Nephron progenitor cell (in vitro differentiated cells): ENCODE measurements around the gene RAX2.
A peak's percentile ranks its signal among the peaks of the same experiment; 100 is the strongest.

Source experiments
- DNase-seq: peaks from one replicate; pipeline ENCODE4 v3.0.0; 2021
- H3K27ac Mint-ChIP-seq: 2 replicates; pipeline ENCODE4 v1.8.0; 2021; ENCODE audit warnings: mild to moderate bottlenecking, moderate library complexity, mixed read lengths
- H3K27me3 Mint-ChIP-seq: 2 replicates; pipeline ENCODE4 v1.8.0; 2021; ENCODE audit warnings: mild to moderate bottlenecking, low read depth, mixed read lengths; ENCODE audit not compliant: poor library complexity
- H3K36me3 Mint-ChIP-seq: 2 replicates; pipeline ENCODE4 v1.8.0; 2021; ENCODE audit warnings: low read depth, mixed read lengths
- H3K4me1 Mint-ChIP-seq: 2 replicates; pipeline ENCODE4 v1.8.0; 2021; ENCODE audit warnings: mixed read lengths
- H3K4me3 Mint-ChIP-seq: 2 replicates; pipeline ENCODE4 v1.8.0; 2021; ENCODE audit warnings: mild to moderate bottlenecking, moderate library complexity, mixed read lengths
- H3K9me3 Mint-ChIP-seq: 2 replicates; pipeline ENCODE4 v1.8.0; 2021; ENCODE audit warnings: mild to moderate bottlenecking, moderate library complexity, mixed read lengths
- CTCF ChIP-seq: fragments of 200-600 bp; sonication (generic); IDR thresholded peaks from 2 replicates; pipeline ENCODE4 v1.5.0; 2021; ENCODE audit warnings: antibody characterized with exemption

The RAX2 gene

GRCh38 chr19:3785938-3786824 is 14.2 kb upstream of the RAX2 start, which contains the start of gene MATK:
Gene MATK (minus strand): TSS chr19:3786381. CDS start chr19:3785135, 1,246 bp downstream.
- no peak for DNase-seq
- no peak for TF ChIP-seq CTCF
- Mint-ChIP-seq H3K36me3 (peaks cover 5% of the 10 kb centered on the region), H3K4me3 (peak within 1 kb of the TSS; percentile 67), H3K27me3 (peaks cover 90% of the 10 kb centered on the region), H3K9me3 (peaks cover 23% of the 10 kb centered on the region), H3K27ac (no peak within 1 kb of the TSS), H3K4me1 (no peaks in the 10 kb centered on the region)

GRCh38 chr19:3785451-3785937 is 13.5 kb upstream of the RAX2 start:
- TF ChIP-seq CTCF: no peak
- H3K36me3 Mint-ChIP-seq: peaks cover 5% of the 10 kb centered on the region
- no peak overlapping the region for H3K27ac Mint-ChIP-seq
- no peak for DNase-seq
- H3K4me1 Mint-ChIP-seq: no peaks in the 10 kb centered on the region
- H3K27me3 Mint-ChIP-seq: peaks cover 85% of the 10 kb centered on the region
- H3K4me3 Mint-ChIP-seq: peak overlapping the region; percentile 42
- peaks cover 22% of the 10 kb centered on the region for H3K9me3 Mint-ChIP-seq

- H3K4me1 Mint-ChIP-seq: no peaks in the 10 kb centered on the region
- peaks cover 79% of the 10 kb centered on the region for H3K27me3 Mint-ChIP-seq
- peaks cover 22% of the 10 kb centered on the region for H3K9me3 Mint-ChIP-seq
- H3K36me3 Mint-ChIP-seq: peaks cover 5% of the 10 kb centered on the region
- peak overlapping the region; percentile 57 for H3K4me3 Mint-ChIP-seq
- H3K27ac Mint-ChIP-seq: no peak overlapping the region
- TF ChIP-seq CTCF: no peak
- no peak for DNase-seq
Observed at GRCh38 chr19:3784607-3785450, 12.8 kb upstream of the RAX2 start.

- no peak for DNase-seq
- peak; percentile 34 for TF ChIP-seq CTCF
- Mint-ChIP-seq H3K9me3 (peaks cover 22% of the 10 kb centered on the region), H3K27ac (no peak overlapping the region), H3K4me1 (no peaks in the 10 kb centered on the region), H3K36me3 (peaks cover 5% of the 10 kb centered on the region), H3K4me3 (peak overlapping the region; percentile 57), H3K27me3 (peaks cover 70% of the 10 kb centered on the region)
Observed at GRCh38 chr19:3783660-3784584, 11.9 kb upstream of the RAX2 start.

- no peak for DNase-seq
- TF ChIP-seq CTCF: no peak
- Mint-ChIP-seq H3K4me1 (no peaks in the 10 kb centered on the region), H3K36me3 (peaks cover 5% of the 10 kb centered on the region), H3K27me3 (peaks cover 60% of the 10 kb centered on the region), H3K4me3 (no peak overlapping the region), H3K9me3 (peaks cover 22% of the 10 kb centered on the region), H3K27ac (no peak overlapping the region)
Observed at GRCh38 chr19:3782903-3783302, 10.9 kb upstream of the RAX2 start.
